HUES48 (cell line): ENCODE measurements around the gene CYP2A13.
"Not testable (repeated sequence)": the region's sequence is repeated elsewhere in the genome, so short reads cannot be mapped to it uniquely, and the experiment has no call there.

Experiments
- H3K27ac ChIP-seq: one replicate; pipeline ENCODE4 v1.7.0; 2013; ENCODE audit warnings: low read depth, low read length, inconsistent platforms
- H3K27me3 ChIP-seq: 2 replicates; pipeline ENCODE4 v1.6.1; 2013; ENCODE audit warnings: mild to moderate bottlenecking, low read length; ENCODE audit not compliant: control insufficient read depth, insufficient read depth
- H3K36me3 ChIP-seq: 2 replicates; pipeline ENCODE4 v1.6.1; 2013; ENCODE audit warnings: low read length; ENCODE audit not compliant: control insufficient read depth, insufficient read depth
- H3K4me1 ChIP-seq: 2 replicates; pipeline ENCODE4 v1.6.1; 2013; ENCODE audit warnings: mild to moderate bottlenecking, low read length; ENCODE audit not compliant: control insufficient read depth, insufficient read depth
- H3K4me3 ChIP-seq: 2 replicates; pipeline ENCODE4 v1.5.1; 2013; ENCODE audit warnings: mild to moderate bottlenecking, low read depth, low read length
- H3K9ac ChIP-seq: 2 replicates; pipeline ENCODE4 v1.6.1; 2013; ENCODE audit warnings: mild to moderate bottlenecking, low read depth, low read length, moderate library complexity
- H3K9me3 ChIP-seq: 2 replicates; pipeline ENCODE4 v1.6.1; 2013; ENCODE audit warnings: low read length; ENCODE audit not compliant: control insufficient read depth, insufficient read depth

The CYP2A13 gene

GRCh38 chr19:41088151-41088550 is at the start of gene CYP2A13:
Gene CYP2A13, plus strand, starts transcription at chr19:41088451. Its CDS starts 21 bp downstream, at chr19:41088472.
- H3K27ac ChIP-seq, result no peak within 1 kb of the TSS
- H3K36me3 ChIP-seq, result no peaks in the 10 kb centered on the region
- no peak within 1 kb of the TSS for H3K9ac ChIP-seq
- H3K4me1 ChIP-seq, result no peaks in the 10 kb centered on the region
- no peaks in the 10 kb centered on the region for H3K9me3 ChIP-seq
- peaks cover 40% of the 10 kb centered on the region for H3K27me3 ChIP-seq
- peak within 1 kb of the TSS; percentile 45; the same call in 1 of the 2 replicates for H3K4me3 ChIP-seq

DNA sequence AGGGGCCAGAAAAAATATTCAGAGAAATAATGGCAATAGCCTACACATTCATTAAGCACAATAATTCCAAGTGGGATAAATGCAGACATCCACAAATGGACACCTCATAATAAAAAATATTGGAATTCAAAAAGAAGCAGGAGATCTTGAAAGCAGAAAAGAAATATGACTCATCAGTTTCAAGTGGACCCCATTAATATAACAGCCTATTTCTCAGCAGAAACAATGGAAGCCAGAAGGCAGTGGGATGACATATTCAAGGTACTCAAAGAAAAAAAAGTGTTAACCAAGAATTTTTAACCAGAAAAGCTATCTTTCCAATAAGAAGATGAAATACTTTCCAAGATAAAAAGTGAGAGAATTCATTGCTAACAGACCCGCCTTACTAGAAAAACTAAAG is 48.4 kb upstream of the CYP2A13 start:
- Histone ChIP-seq H3K27me3 (no peaks in the 10 kb centered on the region), H3K9ac (no peak overlapping the region), H3K36me3 (no peaks in the 10 kb centered on the region), H3K4me1 (no peaks in the 10 kb centered on the region), H3K9me3 (peaks cover 6% of the 10 kb centered on the region; the same call in 1 of the 2 replicates), H3K27ac (no peak overlapping the region), H3K4me3 (no peak overlapping the region)

DNA sequence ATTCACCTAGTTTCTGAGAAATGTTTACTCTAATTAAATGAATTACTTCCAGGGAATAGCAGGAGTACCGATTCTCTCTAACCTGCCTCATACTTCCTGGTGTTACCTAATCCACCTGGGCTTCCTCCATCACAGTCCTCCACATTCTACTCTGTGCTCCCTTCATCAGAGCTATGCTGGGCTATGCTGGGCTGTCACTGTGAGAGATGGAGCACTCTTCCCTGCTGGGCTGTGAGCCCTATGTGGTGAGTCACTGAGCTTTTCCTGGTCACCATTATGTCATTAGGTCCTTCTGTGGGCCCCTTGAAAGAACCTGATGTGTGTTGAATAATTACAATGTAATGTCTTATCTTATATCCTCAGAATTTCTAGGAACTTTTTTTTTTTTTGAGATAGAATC is 43.2 kb upstream of the CYP2A13 start:
- H3K9me3 ChIP-seq, H3K27me3 ChIP-seq, H3K36me3 ChIP-seq: not testable (repeated sequence)

GRCh38 chr19:41050426-41050825 is 37.8 kb upstream of the CYP2A13 start:
- Histone ChIP-seq H3K27me3 (no peaks in the 10 kb centered on the region), H3K9ac (no peak overlapping the region), H3K27ac (no peak overlapping the region), H3K9me3 (no peaks in the 10 kb centered on the region), H3K4me3 (no peak overlapping the region), H3K4me1 (no peaks in the 10 kb centered on the region), H3K36me3 (no peaks in the 10 kb centered on the region)

More for the DNA sequence above, 43.2 kb upstream of the CYP2A13 start:
- H3K27ac ChIP-seq, H3K4me3 ChIP-seq, H3K4me1 ChIP-seq, H3K9ac ChIP-seq: not testable (repeated sequence)

GRCh38 chr19:41052162-41052561 is 36.1 kb upstream of the CYP2A13 start:
- H3K27me3 ChIP-seq, H3K36me3 ChIP-seq, H3K9ac ChIP-seq, H3K27ac ChIP-seq, H3K4me3 ChIP-seq, H3K4me1 ChIP-seq, H3K9me3 ChIP-seq: not testable (repeated sequence)

- H3K9me3 ChIP-seq, H3K27me3 ChIP-seq, H3K4me3 ChIP-seq, H3K9ac ChIP-seq, H3K36me3 ChIP-seq, H3K27ac ChIP-seq, H3K4me1 ChIP-seq: not testable (repeated sequence)
Measured at GRCh38 chr19:41053331-41053730, 34.9 kb upstream of the CYP2A13 start.

GRCh38 chr19:41064974-41065569 is 23.2 kb upstream of the CYP2A13 start:
- H3K36me3 ChIP-seq, result no peaks in the 10 kb centered on the region
- no peak overlapping the region for H3K4me3 ChIP-seq
- no peaks in the 10 kb centered on the region for H3K9me3 ChIP-seq
- H3K9ac ChIP-seq, result no peak overlapping the region
- H3K27me3 ChIP-seq, result no peaks in the 10 kb centered on the region
- no peaks in the 10 kb centered on the region for H3K4me1 ChIP-seq
- no peak overlapping the region for H3K27ac ChIP-seq

- no peaks in the 10 kb centered on the region for H3K36me3 ChIP-seq
- peaks cover 6% of the 10 kb centered on the region; the same call in 1 of the 2 replicates for H3K9me3 ChIP-seq
- H3K27ac ChIP-seq, result no peak overlapping the region
- no peak overlapping the region for H3K9ac ChIP-seq
- H3K4me3 ChIP-seq, result no peak overlapping the region
- no peaks in the 10 kb centered on the region for H3K27me3 ChIP-seq
- H3K4me1 ChIP-seq, result no peaks in the 10 kb centered on the region
Measured at GRCh38 chr19:41076286-41076685, 12.0 kb upstream of the CYP2A13 start.

GRCh38 chr19:41083516-41083915 is 4.7 kb upstream of the CYP2A13 start:
- Histone ChIP-seq H3K9me3 (peaks cover 6% of the 10 kb centered on the region; the same call in 1 of the 2 replicates), H3K4me3 (no peak overlapping the region), H3K9ac (no peak overlapping the region), H3K27me3 (peaks cover 7% of the 10 kb centered on the region), H3K27ac (no peak overlapping the region), H3K36me3 (no peaks in the 10 kb centered on the region), H3K4me1 (no peaks in the 10 kb centered on the region)

GRCh38 chr19:41085748-41086415 is 2.4 kb upstream of the CYP2A13 start:
- H3K4me3 ChIP-seq, result no peak overlapping the region
- no peaks in the 10 kb centered on the region for H3K4me1 ChIP-seq
- H3K36me3 ChIP-seq, result no peaks in the 10 kb centered on the region
- no peak overlapping the region for H3K27ac ChIP-seq
- no peak overlapping the region for H3K9ac ChIP-seq
- peaks cover 30% of the 10 kb centered on the region for H3K27me3 ChIP-seq
- no peaks in the 10 kb centered on the region for H3K9me3 ChIP-seq

GRCh38 chr19:41089959-41090358 is 1.7 kb downstream of the CYP2A13 start:
- Histone ChIP-seq H3K9me3 (no peaks in the 10 kb centered on the region), H3K36me3 (no peaks in the 10 kb centered on the region), H3K27ac (no peak overlapping the region), H3K4me3 (peak overlapping the region; percentile 45), H3K27me3 (peaks cover 40% of the 10 kb centered on the region), H3K4me1 (no peaks in the 10 kb centered on the region), H3K9ac (no peak overlapping the region)
